ENCODE results near the gene LPGAT1. TPM values are rescaled to one million over a fixed set of nuclear protein-coding genes. Genes with fewer than 3 reads are reported as not detected.

Gene LPGAT1
- total and polyA plus RNA-seq, 2 of the 13 experiments (the other 11 are each of a cell fraction or from before 2014, with no cell fraction given) = 12.1 to 48.3 TPM

- no peak for TF ChIP-seq NFE2 (CRISPR knock-in tag; IDR thresholded peaks at IDR 0.05)
- no peak for TF ChIP-seq TFDP1 (CRISPR knock-in tag; IDR thresholded peaks at IDR 0.05; ENCODE audit: borderline replicate concordance)
- TF ChIP-seq HOXA3 (CRISPR knock-in tag; IDR thresholded peaks at IDR 0.05) = peak; percentile 47; the same call in 1 of the 2 replicates
- TF ChIP-seq, protein P1, sequence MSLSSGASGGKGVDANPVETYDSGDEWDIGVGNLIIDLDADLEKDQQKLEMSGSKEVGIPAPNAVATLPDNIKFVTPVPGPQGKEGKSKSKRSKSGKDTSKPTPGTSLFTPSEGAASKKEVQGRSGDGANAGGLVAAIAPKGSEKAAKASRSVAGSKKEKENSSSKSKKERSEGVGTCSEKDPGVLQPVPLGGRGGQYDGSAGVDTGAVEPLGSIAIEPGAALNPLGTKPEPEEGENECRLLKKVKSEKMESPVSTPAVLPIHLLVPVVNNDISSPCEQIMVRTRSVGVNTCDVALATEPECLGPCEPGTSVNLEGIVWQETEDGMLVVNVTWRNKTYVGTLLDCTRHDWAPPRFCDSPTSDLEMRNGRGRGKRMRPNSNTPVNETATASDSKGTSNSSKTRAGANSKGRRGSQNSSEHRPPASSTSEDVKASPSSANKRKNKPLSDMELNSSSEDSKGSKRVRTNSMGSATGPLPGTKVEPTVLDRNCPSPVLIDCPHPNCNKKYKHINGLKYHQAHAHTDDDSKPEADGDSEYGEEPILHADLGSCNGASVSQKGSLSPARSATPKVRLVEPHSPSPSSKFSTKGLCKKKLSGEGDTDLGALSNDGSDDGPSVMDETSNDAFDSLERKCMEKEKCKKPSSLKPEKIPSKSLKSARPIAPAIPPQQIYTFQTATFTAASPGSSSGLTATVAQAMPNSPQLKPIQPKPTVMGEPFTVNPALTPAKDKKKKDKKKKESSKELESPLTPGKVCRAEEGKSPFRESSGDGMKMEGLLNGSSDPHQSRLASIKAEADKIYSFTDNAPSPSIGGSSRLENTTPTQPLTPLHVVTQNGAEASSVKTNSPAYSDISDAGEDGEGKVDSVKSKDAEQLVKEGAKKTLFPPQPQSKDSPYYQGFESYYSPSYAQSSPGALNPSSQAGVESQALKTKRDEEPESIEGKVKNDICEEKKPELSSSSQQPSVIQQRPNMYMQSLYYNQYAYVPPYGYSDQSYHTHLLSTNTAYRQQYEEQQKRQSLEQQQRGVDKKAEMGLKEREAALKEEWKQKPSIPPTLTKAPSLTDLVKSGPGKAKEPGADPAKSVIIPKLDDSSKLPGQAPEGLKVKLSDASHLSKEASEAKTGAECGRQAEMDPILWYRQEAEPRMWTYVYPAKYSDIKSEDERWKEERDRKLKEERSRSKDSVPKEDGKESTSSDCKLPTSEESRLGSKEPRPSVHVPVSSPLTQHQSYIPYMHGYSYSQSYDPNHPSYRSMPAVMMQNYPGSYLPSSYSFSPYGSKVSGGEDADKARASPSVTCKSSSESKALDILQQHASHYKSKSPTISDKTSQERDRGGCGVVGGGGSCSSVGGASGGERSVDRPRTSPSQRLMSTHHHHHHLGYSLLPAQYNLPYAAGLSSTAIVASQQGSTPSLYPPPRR (CRISPR knock-in tag; IDR thresholded peaks at IDR 0.05; ENCODE audit: borderline replicate concordance) = no peak
- TF ChIP-seq, protein P2, sequence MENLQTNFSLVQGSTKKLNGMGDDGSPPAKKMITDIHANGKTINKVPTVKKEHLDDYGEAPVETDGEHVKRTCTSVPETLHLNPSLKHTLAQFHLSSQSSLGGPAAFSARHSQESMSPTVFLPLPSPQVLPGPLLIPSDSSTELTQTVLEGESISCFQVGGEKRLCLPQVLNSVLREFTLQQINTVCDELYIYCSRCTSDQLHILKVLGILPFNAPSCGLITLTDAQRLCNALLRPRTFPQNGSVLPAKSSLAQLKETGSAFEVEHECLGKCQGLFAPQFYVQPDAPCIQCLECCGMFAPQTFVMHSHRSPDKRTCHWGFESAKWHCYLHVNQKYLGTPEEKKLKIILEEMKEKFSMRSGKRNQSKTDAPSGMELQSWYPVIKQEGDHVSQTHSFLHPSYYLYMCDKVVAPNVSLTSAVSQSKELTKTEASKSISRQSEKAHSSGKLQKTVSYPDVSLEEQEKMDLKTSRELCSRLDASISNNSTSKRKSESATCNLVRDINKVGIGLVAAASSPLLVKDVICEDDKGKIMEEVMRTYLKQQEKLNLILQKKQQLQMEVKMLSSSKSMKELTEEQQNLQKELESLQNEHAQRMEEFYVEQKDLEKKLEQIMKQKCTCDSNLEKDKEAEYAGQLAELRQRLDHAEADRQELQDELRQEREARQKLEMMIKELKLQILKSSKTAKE (CRISPR knock-in tag; IDR thresholded peaks at IDR 0.05; ENCODE audit: borderline replicate concordance) = 0 out of 2 replicates have a peak, but pooled peaks have one; percentile 25
- no peak for TF ChIP-seq ZNF136 (CRISPR knock-in tag; IDR thresholded peaks at IDR 0.05; ENCODE audit: low read depth)
- no peak for TF ChIP-seq NR1H2 (CRISPR knock-in tag; IDR thresholded peaks at IDR 0.05; ENCODE audit: borderline replicate concordance, low read depth)
- no peak for TF ChIP-seq ZNF713 (CRISPR knock-in tag; IDR thresholded peaks at IDR 0.05)
- no peak for TF ChIP-seq BCL6 (CRISPR knock-in tag; IDR thresholded peaks at IDR 0.05)
- no peak for TF ChIP-seq PBX3 (CRISPR knock-in tag; IDR thresholded peaks at IDR 0.05; ENCODE audit: borderline replicate concordance)
- peak; percentile 9; the same call in 1 of the 2 replicates for TF ChIP-seq ZMYM3 (CRISPR knock-in tag; IDR thresholded peaks at IDR 0.05)
- TF ChIP-seq, protein P3, sequence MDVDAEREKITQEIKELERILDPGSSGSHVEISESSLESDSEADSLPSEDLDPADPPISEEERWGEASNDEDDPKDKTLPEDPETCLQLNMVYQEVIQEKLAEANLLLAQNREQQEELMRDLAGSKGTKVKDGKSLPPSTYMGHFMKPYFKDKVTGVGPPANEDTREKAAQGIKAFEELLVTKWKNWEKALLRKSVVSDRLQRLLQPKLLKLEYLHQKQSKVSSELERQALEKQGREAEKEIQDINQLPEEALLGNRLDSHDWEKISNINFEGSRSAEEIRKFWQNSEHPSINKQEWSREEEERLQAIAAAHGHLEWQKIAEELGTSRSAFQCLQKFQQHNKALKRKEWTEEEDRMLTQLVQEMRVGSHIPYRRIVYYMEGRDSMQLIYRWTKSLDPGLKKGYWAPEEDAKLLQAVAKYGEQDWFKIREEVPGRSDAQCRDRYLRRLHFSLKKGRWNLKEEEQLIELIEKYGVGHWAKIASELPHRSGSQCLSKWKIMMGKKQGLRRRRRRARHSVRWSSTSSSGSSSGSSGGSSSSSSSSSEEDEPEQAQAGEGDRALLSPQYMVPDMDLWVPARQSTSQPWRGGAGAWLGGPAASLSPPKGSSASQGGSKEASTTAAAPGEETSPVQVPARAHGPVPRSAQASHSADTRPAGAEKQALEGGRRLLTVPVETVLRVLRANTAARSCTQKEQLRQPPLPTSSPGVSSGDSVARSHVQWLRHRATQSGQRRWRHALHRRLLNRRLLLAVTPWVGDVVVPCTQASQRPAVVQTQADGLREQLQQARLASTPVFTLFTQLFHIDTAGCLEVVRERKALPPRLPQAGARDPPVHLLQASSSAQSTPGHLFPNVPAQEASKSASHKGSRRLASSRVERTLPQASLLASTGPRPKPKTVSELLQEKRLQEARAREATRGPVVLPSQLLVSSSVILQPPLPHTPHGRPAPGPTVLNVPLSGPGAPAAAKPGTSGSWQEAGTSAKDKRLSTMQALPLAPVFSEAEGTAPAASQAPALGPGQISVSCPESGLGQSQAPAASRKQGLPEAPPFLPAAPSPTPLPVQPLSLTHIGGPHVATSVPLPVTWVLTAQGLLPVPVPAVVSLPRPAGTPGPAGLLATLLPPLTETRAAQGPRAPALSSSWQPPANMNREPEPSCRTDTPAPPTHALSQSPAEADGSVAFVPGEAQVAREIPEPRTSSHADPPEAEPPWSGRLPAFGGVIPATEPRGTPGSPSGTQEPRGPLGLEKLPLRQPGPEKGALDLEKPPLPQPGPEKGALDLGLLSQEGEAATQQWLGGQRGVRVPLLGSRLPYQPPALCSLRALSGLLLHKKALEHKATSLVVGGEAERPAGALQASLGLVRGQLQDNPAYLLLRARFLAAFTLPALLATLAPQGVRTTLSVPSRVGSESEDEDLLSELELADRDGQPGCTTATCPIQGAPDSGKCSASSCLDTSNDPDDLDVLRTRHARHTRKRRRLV (CRISPR knock-in tag; IDR thresholded peaks at IDR 0.05) = no peak
- TF ChIP-seq HMG20A (CRISPR knock-in tag; IDR thresholded peaks at IDR 0.05; ENCODE audit: borderline replicate concordance) = peak; percentile 54; the same call in 1 of the 2 replicates
These were observed 107.3 kb downstream of the LPGAT1 start (continued) for GRCh38 chr1:211723273-211723672.

All from HepG2 (cell line).